ENCODE results near the gene NFATC3.

- TF ChIP-seq, protein P1, sequence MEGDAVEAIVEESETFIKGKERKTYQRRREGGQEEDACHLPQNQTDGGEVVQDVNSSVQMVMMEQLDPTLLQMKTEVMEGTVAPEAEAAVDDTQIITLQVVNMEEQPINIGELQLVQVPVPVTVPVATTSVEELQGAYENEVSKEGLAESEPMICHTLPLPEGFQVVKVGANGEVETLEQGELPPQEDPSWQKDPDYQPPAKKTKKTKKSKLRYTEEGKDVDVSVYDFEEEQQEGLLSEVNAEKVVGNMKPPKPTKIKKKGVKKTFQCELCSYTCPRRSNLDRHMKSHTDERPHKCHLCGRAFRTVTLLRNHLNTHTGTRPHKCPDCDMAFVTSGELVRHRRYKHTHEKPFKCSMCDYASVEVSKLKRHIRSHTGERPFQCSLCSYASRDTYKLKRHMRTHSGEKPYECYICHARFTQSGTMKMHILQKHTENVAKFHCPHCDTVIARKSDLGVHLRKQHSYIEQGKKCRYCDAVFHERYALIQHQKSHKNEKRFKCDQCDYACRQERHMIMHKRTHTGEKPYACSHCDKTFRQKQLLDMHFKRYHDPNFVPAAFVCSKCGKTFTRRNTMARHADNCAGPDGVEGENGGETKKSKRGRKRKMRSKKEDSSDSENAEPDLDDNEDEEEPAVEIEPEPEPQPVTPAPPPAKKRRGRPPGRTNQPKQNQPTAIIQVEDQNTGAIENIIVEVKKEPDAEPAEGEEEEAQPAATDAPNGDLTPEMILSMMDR (IDR thresholded peaks at IDR 0.05; ENCODE audit: control extremely low read depth in 1 of 3, insufficient read depth in 1 of 3, low read depth in 1 of 3, low read length in 3 of 3), result no peak
- TF ChIP-seq EP300 (IDR thresholded peaks at IDR 0.05; ENCODE audit: borderline replicate concordance in 1 of 2, low read depth in 2 of 2, low read length in 2 of 2), result no peak
- no peak for TF ChIP-seq ASH2L (IDR thresholded peaks at IDR 0.05; ENCODE audit: low read length)
- TF ChIP-seq POLR2A (IDR thresholded peaks at IDR 0.05; ENCODE audit: control extremely low read depth in 1 of 2, low read depth in 2 of 2, low read length in 2 of 2), result no peak
- no peak for TF ChIP-seq BCL11A (IDR thresholded peaks at IDR 0.05; ENCODE audit: low read depth in 2 of 2, low read length in 2 of 2)
- no peak for TF ChIP-seq POLR2AphosphoS5 (IDR thresholded peaks at IDR 0.05; ENCODE audit: low read depth, low read length)
- TF ChIP-seq CBX5 (IDR thresholded peaks at IDR 0.05; ENCODE audit: low read depth, low read length), result no peak
- TF ChIP-seq RFX5 (IDR thresholded peaks at IDR 0.05; ENCODE audit: borderline replicate concordance, low read depth, low read length), result no peak
- TF ChIP-seq SRF (IDR thresholded peaks at IDR 0.05; ENCODE audit: low read depth, low read length), result no peak
- TF ChIP-seq USF2 (IDR thresholded peaks at IDR 0.05; ENCODE audit: low read length), result no peak
- no peak for TF ChIP-seq BACH1 (IDR thresholded peaks at IDR 0.05; ENCODE audit: low read length)
- no peak for TF ChIP-seq HDAC2 (IDR thresholded peaks at IDR 0.05; ENCODE audit: borderline replicate concordance in 1 of 2, low read depth in 2 of 2, low read length in 2 of 2)
- TF ChIP-seq RAD21 (IDR thresholded peaks at IDR 0.05 in 1 of 2, conservative IDR thresholded peaks at IDR 0.05 in 1 of 2; ENCODE audit: low read depth in 2 of 2, low read length in 2 of 2), result no peak
- TF ChIP-seq CREB1 (IDR thresholded peaks at IDR 0.05), result no peak
Observed at GRCh38 chr16:68247932-68248331, 162.8 kb downstream of the NFATC3 start.

Measured in H1 (cell line).